T-cell (primary cell): ENCODE data around the gene CTNNA3. TPM values are rescaled to one million over a fixed set of nuclear protein-coding genes. Genes with fewer than 3 reads are reported as not detected.

ENCODE experiments used
- ATAC-seq, 4 experiments: fragments of 200-7000 bp in 3 of 4; fragments of 150-1000 bp in 1 of 4; cut with Tn5 transposase; replicated peaks in 1 of 4; 1 replicate in 3 of 4; 2 replicates in 1 of 4; pipeline ENCODE4 v1.10.0; 2021; ENCODE audit warnings: moderate library complexity in 3 of 4, mild to moderate bottlenecking in 2 of 4, moderate number of reproducible peaks in 1 of 4
- CTCF ChIA-PET, 2 donors: fragments of 300-600 bp; sonication (Branson Sonifier 250); formaldehyde crosslinking; loops; one replicate each; lab custom pipeline; 2022; ENCODE audit warnings: antibody characterized with exemption in 2 of 2; lab: Charles Lee
- POLR2A ChIA-PET, 2 donors: fragments of 300-600 bp; sonication (Branson Sonifier 250); formaldehyde crosslinking; loops; one replicate each; lab custom pipeline; 2022; ENCODE audit warnings: antibody characterized with exemption in 2 of 2; lab: Charles Lee
- DNase-seq, 35 experiments: peaks; one replicate each; pipeline versions ENCODE4 v3.0.0 to v3.0.0-alpha.2; 2013 to 2023
- H3K27ac ChIP-seq: one replicate; pipeline ENCODE4 v1.5.1; 2013; ENCODE audit warnings: low read length
- H3K27me3 ChIP-seq, 2 experiments: replicated peaks in 1 of 2; 1 replicate in 1 of 2; 2 replicates in 1 of 2; pipeline versions ENCODE4 v1.6.1 to v1.7.0; 2013; ENCODE audit warnings: low read length in 1 of 2, mixed read lengths in 1 of 2; ENCODE audit not compliant: control insufficient read depth in 2 of 2, insufficient read depth in 2 of 2; ENCODE audit errors: extremely low read depth in 1 of 2
- H3K36me3 ChIP-seq, 2 donors: 1 replicate in 1 of 2; 2 replicates in 1 of 2; pipeline versions ENCODE4 v1.6.1 to v1.7.0; 2013; ENCODE audit warnings: low read length in 1 of 2; ENCODE audit not compliant: control insufficient read depth in 2 of 2, insufficient read depth in 1 of 2; ENCODE audit errors: extremely low read depth in 1 of 2
- H3K4me1 ChIP-seq, 2 experiments: 1 replicate in 1 of 2; 2 replicates in 1 of 2; pipeline versions ENCODE4 v1.6.1 to v1.7.0; 2013; ENCODE audit warnings: low read length in 2 of 2, mixed read lengths in 1 of 2; ENCODE audit not compliant: insufficient read depth in 2 of 2, control insufficient read depth in 1 of 2; ENCODE audit errors: extremely low read depth in 1 of 2
- H3K4me3 ChIP-seq, 2 donors: 1 replicate in 1 of 2; 2 replicates in 1 of 2; pipeline versions ENCODE4 v1.5.1 to v1.7.0; 2013; ENCODE audit warnings: mild to moderate bottlenecking in 2 of 2, low read length in 1 of 2, moderate library complexity in 1 of 2; ENCODE audit not compliant: control insufficient read depth in 1 of 2; ENCODE audit errors: extremely low read depth in 1 of 2
- H3K9me3 ChIP-seq: 2 replicates; pipeline ENCODE4 v1.7.0; 2013
- H3K27ac Mint-ChIP-seq, 2 donors: one replicate each; pipeline ENCODE4 v1.8.0; 2020 to 2021; ENCODE audit warnings: mild to moderate bottlenecking in 2 of 2, mixed read lengths in 2 of 2
- H3K27me3 Mint-ChIP-seq, 2 donors: one replicate each; pipeline ENCODE4 v1.8.0; 2021 to 2022; ENCODE audit warnings: mixed read lengths in 2 of 2
- H3K36me3 Mint-ChIP-seq: one replicate; pipeline ENCODE4 v1.8.0; 2021; ENCODE audit warnings: mixed read lengths
- H3K4me1 Mint-ChIP-seq, 3 donors: one replicate each; pipeline ENCODE4 v1.8.0; 2020 to 2022; ENCODE audit warnings: mixed read lengths in 3 of 3, mild to moderate bottlenecking in 1 of 3
- H3K4me3 Mint-ChIP-seq, 3 donors: one replicate each; pipeline ENCODE4 v1.8.0; 2020 to 2022; ENCODE audit warnings: mild to moderate bottlenecking in 3 of 3, mixed read lengths in 3 of 3, moderate library complexity in 3 of 3
- H3K9me3 Mint-ChIP-seq, 3 donors: one replicate each; pipeline ENCODE4 v1.8.0; 2020 to 2022; ENCODE audit warnings: mixed read lengths in 3 of 3
- WGBS: methylation state at CpG from one replicate; pipeline ENCODE4 v1.1.5; 2013; ENCODE audit warnings: missing lambda C conversion rate; ENCODE audit not compliant: insufficient coverage; 5-methylcytosine and 5-hydroxymethylcytosine counted together
- total RNA-seq, 35 experiments: library from RNA in 6 of 35; stranded (reverse) in 6 of 35; fragments of 120-200 nt in 1 of 35; gene quantifications; one replicate each; pipeline versions ENCODE4 v1.2.1 to v1.2.4 and lab custom pipeline; 2013 to 2026

CTNNA3 gene
- total RNA-seq, 5 donors from 2014 or later (not counting 1 experiment from before 2014, with no cell fraction given), result 0.88 TPM; not detected in 4

DNA sequence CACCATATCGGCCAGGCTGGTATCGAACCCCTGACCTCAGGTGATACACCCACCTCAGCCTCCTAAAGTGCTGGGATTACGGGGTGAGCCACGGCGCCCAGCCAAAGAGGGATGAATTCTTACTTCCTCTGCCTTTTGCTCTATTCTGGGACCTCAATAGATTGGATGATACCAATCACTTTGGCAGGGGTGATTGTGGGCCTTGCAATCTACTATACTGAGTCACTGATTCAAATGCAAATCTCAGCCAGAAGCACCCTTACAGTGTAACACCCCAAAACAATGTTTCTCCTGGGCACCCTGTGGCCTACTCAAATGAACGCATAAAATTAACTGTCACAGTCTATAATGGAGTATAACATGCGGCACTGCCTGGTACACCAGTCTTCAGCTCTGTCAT, 1366.8 kb downstream of the CTNNA3 start:
- no peaks in the 10 kb centered on the region for H3K4me1 ChIP-seq
- Mint-ChIP-seq H3K4me1 (no peaks in the 10 kb centered on the region), H3K36me3 (no peaks in the 10 kb centered on the region), H3K9me3 (peaks cover 3 to 10% (median 6%) of the 10 kb centered on the region in 3 donors), H3K4me3 (no peak overlapping the region), H3K27ac (no peak overlapping the region), H3K27me3 (no peaks in the 10 kb centered on the region)
- H3K27me3 ChIP-seq, result no peaks in the 10 kb centered on the region
- ChIA-PET CTCF (no interaction called here), POLR2A (no interaction called here)
- 85% methylated on average over 4 of the region's 7 CpGs for WGBS
- DNase-seq (no peak), ATAC-seq (no peak)
- no peak overlapping the region for H3K4me3 ChIP-seq
- no peaks in the 10 kb centered on the region for H3K36me3 ChIP-seq
- no peak overlapping the region for H3K27ac ChIP-seq
- no peaks in the 10 kb centered on the region for H3K9me3 ChIP-seq

DNA sequence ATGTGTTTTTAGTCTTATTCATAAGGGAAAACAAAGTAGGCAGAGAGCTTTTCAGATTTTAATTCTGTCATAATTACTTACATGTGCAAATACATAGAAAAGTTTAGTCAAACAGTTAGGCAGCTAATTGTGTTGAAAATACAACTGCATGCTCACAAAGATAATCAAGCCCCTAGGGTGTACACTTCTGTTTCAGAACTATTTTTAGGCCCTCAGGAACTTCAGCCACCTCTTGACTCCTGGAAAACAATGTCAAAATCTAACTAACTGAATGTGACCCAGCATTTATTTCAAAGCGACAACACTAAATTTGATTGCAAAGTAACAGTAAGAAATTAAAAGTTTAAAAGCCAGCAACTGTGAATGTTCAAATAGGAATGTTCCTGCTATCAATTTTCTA, 1369.1 kb downstream of the CTNNA3 start:
- Mint-ChIP-seq H3K9me3 (peaks cover 0 to 7% (median 4%) of the 10 kb centered on the region in 3 donors), H3K27ac (no peak overlapping the region), H3K4me3 (no peak overlapping the region), H3K36me3 (no peaks in the 10 kb centered on the region), H3K27me3 (no peaks in the 10 kb centered on the region), H3K4me1 (no peaks in the 10 kb centered on the region)
- no CpG with 5 or more reads among the region's 1 CpG for WGBS
- Histone ChIP-seq H3K27ac (no peak overlapping the region), H3K4me1 (no peaks in the 10 kb centered on the region), H3K27me3 (no peaks in the 10 kb centered on the region), H3K4me3 (no peak overlapping the region), H3K36me3 (no peaks in the 10 kb centered on the region), H3K9me3 (no peaks in the 10 kb centered on the region)
- ChIA-PET POLR2A (no interaction called here), CTCF (no interaction called here)
- DNase-seq (no peak), ATAC-seq (no peak)

DNA sequence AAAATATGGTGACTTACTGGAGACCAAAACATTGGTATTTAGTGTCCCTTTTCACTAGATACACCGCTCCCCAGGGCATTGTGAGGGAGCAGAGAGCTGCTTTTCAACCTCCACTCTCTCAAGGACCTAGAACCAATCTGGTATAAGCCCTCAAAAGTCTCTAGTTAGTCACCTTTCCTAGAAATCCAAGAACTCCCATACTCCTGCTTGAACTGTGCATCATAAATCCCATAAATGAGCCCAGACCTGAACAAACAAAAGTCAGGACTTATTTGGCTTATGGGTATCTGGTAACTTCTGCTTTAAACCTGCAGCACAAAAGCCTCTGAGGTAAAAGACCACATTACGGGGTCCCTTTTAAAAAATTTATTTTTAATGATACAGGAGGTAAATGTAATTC, 1373.2 kb downstream of the CTNNA3 start:
- Mint-ChIP-seq H3K27me3 (no peaks in the 10 kb centered on the region), H3K36me3 (no peaks in the 10 kb centered on the region), H3K27ac (no peak overlapping the region), H3K4me3 (no peak overlapping the region), H3K9me3 (peaks cover 0 to 11% (median 5%) of the 10 kb centered on the region in 3 donors), H3K4me1 (no peaks in the 10 kb centered on the region)
- ATAC-seq (no peak), DNase-seq (no peak)
- Histone ChIP-seq H3K36me3 (no peaks in the 10 kb centered on the region), H3K9me3 (no peaks in the 10 kb centered on the region), H3K4me3 (no peak overlapping the region), H3K27ac (no peak overlapping the region), H3K27me3 (no peaks in the 10 kb centered on the region), H3K4me1 (no peaks in the 10 kb centered on the region)
- ChIA-PET POLR2A (no interaction called here), CTCF (no interaction called here)
- WGBS, result 50% methylated on average over 1 of the region's 2 CpGs

DNA sequence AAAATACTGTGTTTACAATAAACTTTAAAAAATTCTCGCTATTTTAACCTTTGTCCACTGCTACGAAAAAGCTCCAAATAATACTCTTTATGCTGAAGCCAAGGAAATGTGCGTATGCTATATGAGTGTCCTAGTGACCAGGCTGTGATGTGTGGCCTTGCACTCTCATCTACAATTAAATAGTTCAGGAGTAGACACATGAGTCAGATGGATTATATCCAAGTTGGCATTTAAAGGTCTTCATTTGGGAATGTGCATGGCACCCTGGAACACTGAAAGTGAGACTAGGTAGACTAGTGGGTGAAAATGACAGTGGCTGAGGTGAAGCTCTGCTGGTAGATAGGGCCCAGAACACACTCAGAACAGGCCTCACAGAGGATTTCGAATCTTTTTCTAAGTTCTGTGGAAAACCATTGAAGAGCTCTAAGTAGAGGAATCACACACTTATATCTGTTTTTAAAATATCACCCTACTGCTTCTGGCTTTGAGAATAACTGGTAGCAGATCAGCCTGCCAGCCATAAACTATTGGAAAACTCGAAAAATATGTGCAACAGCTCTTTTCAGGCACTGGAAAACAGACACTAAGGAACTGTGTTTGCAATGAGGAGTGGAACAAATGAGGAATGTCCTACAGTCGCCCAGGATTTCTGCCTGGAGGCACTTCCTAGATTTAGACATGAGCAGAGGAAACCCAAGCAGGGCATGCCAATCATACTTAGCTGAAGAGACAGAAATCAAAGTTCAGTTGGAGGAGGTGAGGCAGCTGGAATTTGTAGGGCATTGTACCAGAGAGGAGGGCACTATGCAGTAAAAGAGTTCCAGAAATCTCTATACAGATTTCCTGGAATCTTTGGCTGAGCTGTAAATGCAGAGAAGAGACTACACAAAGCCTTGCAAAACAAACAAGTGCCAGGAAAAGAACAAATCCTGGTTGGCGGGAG, 1374.0 kb downstream of the CTNNA3 start:
- Mint-ChIP-seq H3K9me3 (peaks cover 0 to 11% (median 5%) of the 10 kb centered on the region in 3 donors), H3K4me1 (no peaks in the 10 kb centered on the region), H3K4me3 (no peak overlapping the region), H3K27me3 (no peaks in the 10 kb centered on the region), H3K27ac (no peak overlapping the region), H3K36me3 (no peaks in the 10 kb centered on the region)
- ATAC-seq (no peak), DNase-seq (no peak)
- ChIA-PET CTCF (no interaction called here), POLR2A (no interaction called here)
- H3K36me3 ChIP-seq, result no peaks in the 10 kb centered on the region
- no peaks in the 10 kb centered on the region for H3K9me3 ChIP-seq
- WGBS, result 21% methylated on average over 2 of the region's 7 CpGs
- H3K27ac ChIP-seq, result no peak overlapping the region
- no peak overlapping the region for H3K4me3 ChIP-seq
- H3K27me3 ChIP-seq, result no peaks in the 10 kb centered on the region
- no peaks in the 10 kb centered on the region for H3K4me1 ChIP-seq

DNA sequence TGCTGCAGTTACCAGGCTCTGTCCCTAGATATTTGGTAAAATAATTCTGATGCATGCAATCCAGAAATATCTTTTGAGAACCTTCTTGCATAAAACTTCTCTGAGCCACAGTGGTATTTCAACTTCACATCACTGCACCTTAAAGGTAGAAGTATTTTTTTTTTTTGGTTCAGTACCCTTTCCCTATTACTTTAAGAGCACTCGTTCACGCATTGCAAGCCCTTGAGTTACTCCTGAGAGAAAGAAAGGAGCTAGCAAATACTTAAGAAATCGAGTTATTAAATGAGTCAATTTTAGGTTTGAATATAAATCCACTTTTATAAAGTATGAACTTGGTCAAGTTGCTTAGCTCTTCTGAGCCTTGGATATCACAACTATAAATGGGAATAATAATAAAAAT, 1377.2 kb downstream of the CTNNA3 start:
- DNase-seq (no peak), ATAC-seq (no peak)
- POLR2A ChIA-PET, result no interaction called here
- Mint-ChIP-seq H3K4me3 (no peak overlapping the region), H3K27me3 (no peaks in the 10 kb centered on the region), H3K36me3 (no peaks in the 10 kb centered on the region), H3K9me3 (peaks cover 0 to 8% (median 5%) of the 10 kb centered on the region in 3 donors), H3K4me1 (no peaks in the 10 kb centered on the region), H3K27ac (no peak overlapping the region)
- Histone ChIP-seq H3K36me3 (no peaks in the 10 kb centered on the region), H3K9me3 (no peaks in the 10 kb centered on the region), H3K27me3 (no peaks in the 10 kb centered on the region), H3K4me1 (no peaks in the 10 kb centered on the region), H3K27ac (no peak overlapping the region), H3K4me3 (no peak overlapping the region)
- no CpG with 5 or more reads among the region's 3 CpGs for WGBS
- CTCF ChIA-PET, result no interaction called here

DNA sequence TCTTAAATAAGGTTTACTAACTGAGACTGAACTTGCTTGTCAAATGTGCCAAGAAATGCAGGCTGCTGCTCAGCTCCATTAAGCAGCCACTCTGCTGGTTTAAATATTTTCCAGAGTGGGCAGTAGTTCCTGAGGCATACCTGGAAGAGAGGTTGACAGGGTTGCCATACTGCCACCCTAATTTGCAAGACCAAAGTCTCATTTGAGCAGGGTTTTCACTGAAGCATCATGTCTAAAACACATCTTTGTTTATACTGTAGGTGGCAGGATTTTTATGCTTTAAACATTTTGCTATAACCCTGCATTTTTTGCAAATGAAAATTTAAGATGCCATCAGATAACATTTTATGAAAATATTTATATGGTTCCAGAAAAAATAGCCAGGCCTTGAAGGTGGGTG, 1388.2 kb downstream of the CTNNA3 start:
- H3K4me1 Mint-ChIP-seq, result no peaks in the 10 kb centered on the region

More for the DNA sequence above, 1388.2 kb downstream of the CTNNA3 start:
- ATAC-seq (no peak), DNase-seq (no peak)
- H3K27ac Mint-ChIP-seq, result no peak overlapping the region
- H3K4me3 Mint-ChIP-seq, result no peak overlapping the region
- ChIA-PET POLR2A (no interaction called here), CTCF (no interaction called here)
- Histone ChIP-seq H3K9me3 (no peaks in the 10 kb centered on the region), H3K4me1 (no peaks in the 10 kb centered on the region), H3K27me3 (no peaks in the 10 kb centered on the region), H3K36me3 (no peaks in the 10 kb centered on the region), H3K27ac (no peak overlapping the region), H3K4me3 (no peak overlapping the region)
- H3K36me3 Mint-ChIP-seq, result no peaks in the 10 kb centered on the region
- no peaks in the 10 kb centered on the region for H3K27me3 Mint-ChIP-seq
- peaks cover 0 to 9% (median 2%) of the 10 kb centered on the region in 3 donors for H3K9me3 Mint-ChIP-seq
